Gastrocnemius medialis (tissue), 4 donors: ENCODE results near the gene HAGH. TPM values are rescaled to one million over a fixed set of nuclear protein-coding genes. Genes with fewer than 3 reads are reported as not detected.

Experiments
- ATAC-seq, 2 donors: fragments of 150-250 bp; one replicate each; pipeline ENCODE4 v1.9.1; 2016
- DNase-seq, 2 donors: peaks; one replicate each; pipeline ENCODE4 v3.0.0-alpha.2; 2019
- H3K27ac ChIP-seq, 4 donors: fragments of 200-600 bp; sonication (generic); 1 replicate in 1 of 4; 2 replicates in 3 of 4; pipeline ENCODE4 v1.5.1; 2016 to 2018; ENCODE audit warnings: mild to moderate bottlenecking in 2 of 4, moderate library complexity in 1 of 4
- H3K27me3 ChIP-seq, 3 donors: fragments of 200-600 bp; sonication (generic) in 2 of 3; 1 replicate in 1 of 3; 2 replicates in 2 of 3; pipeline versions ENCODE4 v1.5.1 to v1.6.0; 2016 to 2019; ENCODE audit warnings: mild to moderate bottlenecking in 1 of 3, moderate library complexity in 1 of 3
- H3K36me3 ChIP-seq, 2 donors: fragments of 200-600 bp; sonication (generic) in 1 of 2; one replicate each; pipeline ENCODE4 v1.5.1; 2017 to 2018
- H3K4me1 ChIP-seq, 2 donors: fragments of 200-600 bp; sonication (generic) in 1 of 2; one replicate each; pipeline ENCODE4 v1.5.1; 2016 to 2017; ENCODE audit warnings: mild to moderate bottlenecking in 2 of 2
- H3K4me3 ChIP-seq, 4 donors: fragments of 200-600 bp; sonication (generic) in 3 of 4; 1 replicate in 1 of 4; 2 replicates in 3 of 4; pipeline ENCODE4 v1.5.1; 2016 to 2019; ENCODE audit warnings: mild to moderate bottlenecking in 2 of 4
- H3K9me3 ChIP-seq, 3 donors: fragments of 200-600 bp; sonication (generic) in 2 of 3; 1 replicate in 1 of 3; 2 replicates in 2 of 3; pipeline ENCODE4 v1.5.1; 2016 to 2019
- CTCF ChIP-seq, 5 experiments: fragments of 450-650 bp in 3 of 5; fragments of 200-600 bp in 2 of 5; sonication (generic) in 2 of 5; IDR thresholded peaks in 4 of 5; conservative IDR thresholded peaks in 1 of 5; 1 replicate in 4 of 5; 2 replicates in 1 of 5; pipeline ENCODE4 v1.5.1; 2016 to 2019; ENCODE audit warnings: antibody characterized with exemption in 5 of 5, mild to moderate bottlenecking in 3 of 5, moderate library complexity in 3 of 5
- POLR2A ChIP-seq, 2 donors: fragments of 450-650 bp; IDR thresholded peaks; one replicate each; pipeline ENCODE4 v1.6.1; 2017; ENCODE audit warnings: antibody characterized with exemption in 2 of 2, mild to moderate bottlenecking in 2 of 2, moderate library complexity in 2 of 2
- in situ Hi-C, 4 donors: fragments of 200-750 bp; cut with MboI; loops; one replicate each; pipeline versions ENCODE4 v1.15.0 to v1.8.0; 2017; ENCODE audit warnings: low sequenced_read_pairs in 4 of 4
- intact Hi-C: fragments of 100-400 bp; cut with DNase I; formaldehyde crosslinking; loops from one replicate; pipeline ENCODE4 v1.15.1; 2023; ENCODE audit warnings: low total_unique reads
- total RNA-seq, 4 donors: library from RNA; depleted of rRNA; stranded (reverse); fragments of >200 nt; gene quantifications; one replicate each; pipeline versions ENCODE4 v1.1.0 to v1.2.3, GENCODE V29; 2016

The HAGH gene
- total RNA-seq, 4 donors from 2014 or later = 216 to 440 (median 261) TPM

- Histone ChIP-seq H3K4me1 (peaks cover 24 to 41% of the 10 kb centered on the region in 2 donors), H3K4me3 (peak within 1 kb of the TSS; percentile 70 to 99 (median 79)), H3K36me3 (peaks cover 0 to 29% of the 10 kb centered on the region in 2 donors), H3K27me3 (no peaks in the 10 kb centered on the region), H3K9me3 (no peaks in the 10 kb centered on the region), H3K27ac (peak within 1 kb of the TSS; percentile 77 to 99 (median 94))
- TF ChIP-seq POLR2A (IDR thresholded peaks at IDR 0.05) = no peak
- TF ChIP-seq CTCF (IDR thresholded peaks at IDR 0.05 in 4 of 5, conservative IDR thresholded peaks at IDR 0.05 in 1 of 5) = no peak
- in situ Hi-C loops (no loop called here), intact Hi-C loops (loop anchor here (2.0 to 10.0 kb wide), 2 partner anchors 54 to 442 kb away; partner anchors contain the start of genes BRICD5, FAHD1, HAGH and PGP)
- ATAC-seq (peak; percentile 5 to 13), DNase-seq (no peak)
These were observed 54.2 kb downstream of the HAGH start, which contains the start of gene EME2 for GRCh38 chr16:1772362-1772907. Gene EME2, plus strand, starts transcription at chr16:1772810. Its CDS starts 418 bp downstream, at chr16:1773228.

GRCh38 chr16:1771864-1772361, 54.7 kb downstream of the HAGH start:
- peak overlapping the region; percentile 77 to 99 (median 94) for H3K27ac ChIP-seq
- peaks cover 0 to 29% of the 10 kb centered on the region in 2 donors for H3K36me3 ChIP-seq
- no peaks in the 10 kb centered on the region for H3K27me3 ChIP-seq
- DNase-seq (no peak), ATAC-seq (no peak)
- peaks cover 24 to 41% of the 10 kb centered on the region in 2 donors for H3K4me1 ChIP-seq
- TF ChIP-seq POLR2A (IDR thresholded peaks at IDR 0.05) = no peak
- intact Hi-C loops = loop anchor here (2.0 to 10.0 kb wide), 2 partner anchors 55 to 443 kb away; partner anchors contain the start of genes BRICD5, FAHD1, HAGH and PGP
- in situ Hi-C loops = no loop called here
- peak overlapping the region; percentile 70 to 99 (median 79) for H3K4me3 ChIP-seq
- no peaks in the 10 kb centered on the region for H3K9me3 ChIP-seq

- no peaks in the 10 kb centered on the region for H3K9me3 ChIP-seq
- in situ Hi-C loops = no loop called here
- H3K27ac ChIP-seq = peak within 1 kb of the TSS; percentile 77 to 99 (median 94)
- no peaks in the 10 kb centered on the region for H3K27me3 ChIP-seq
- H3K4me1 ChIP-seq = peaks cover 24 to 41% of the 10 kb centered on the region in 2 donors
- intact Hi-C loops = loop anchor here (10.0 kb wide), 1 partner anchor 443 kb away; the partner anchor contains the start of genes BRICD5 and PGP
- H3K4me3 ChIP-seq = peak within 1 kb of the TSS; percentile 70 to 99 (median 79)
- DNase-seq (peak in 1 of 2 donors; percentile 70), ATAC-seq (peak; percentile 46 to 64)
- TF ChIP-seq CTCF (IDR thresholded peaks at IDR 0.05 in 4 of 5, conservative IDR thresholded peaks at IDR 0.05 in 1 of 5) (peak in 1 of 5 experiments; percentile 14), POLR2A (IDR thresholded peaks at IDR 0.05) (no peak)
- H3K36me3 ChIP-seq = peaks cover 0 to 29% of the 10 kb centered on the region in 2 donors
These were observed 55.3 kb downstream of the HAGH start, which contains the start of gene NME3 for GRCh38 chr16:1771188-1771863. Gene NME3, minus strand, starts transcription at chr16:1771543. Its CDS starts 9 bp downstream, at chr16:1771534.

- peak; percentile 6 to 19 for ATAC-seq
- H3K27me3 ChIP-seq = no peaks in the 10 kb centered on the region
- in situ Hi-C loops (no loop called here), intact Hi-C loops (loop anchor here (10.0 kb wide), 1 partner anchor 444 kb away; the partner anchor contains the start of genes BRICD5 and PGP)
- H3K9me3 ChIP-seq = no peaks in the 10 kb centered on the region
- peak overlapping the region; percentile 77 to 99 (median 94) for H3K27ac ChIP-seq
- H3K36me3 ChIP-seq = peaks cover 0 to 33% of the 10 kb centered on the region in 2 donors
- peak overlapping the region; percentile 70 to 99 (median 79) for H3K4me3 ChIP-seq
- peaks cover 24 to 41% of the 10 kb centered on the region in 2 donors for H3K4me1 ChIP-seq
- DNase-seq = peak in 1 of 2 donors; percentile 60
- TF ChIP-seq CTCF (IDR thresholded peaks at IDR 0.05 in 4 of 5, conservative IDR thresholded peaks at IDR 0.05 in 1 of 5) = no peak
- no peak for TF ChIP-seq POLR2A (IDR thresholded peaks at IDR 0.05)
These were observed 56.1 kb downstream of the HAGH start for GRCh38 chr16:1770328-1771187.
